HEK293 (cell line): ENCODE results near the gene PIGZ.

Experiments used
- CTCF ChIP-seq: fragments of 450-650 bp; formaldehyde crosslinking; IDR thresholded peaks from 2 replicates; pipeline ENCODE4 v1.5.1; 2016; ENCODE audit warnings: missing biosample characterization, missing genetic modification characterization
- PBX3 ChIP-seq: sonication (generic); formaldehyde crosslinking; IDR thresholded peaks from 2 replicates; pipeline ENCODE4 v1.8.1; 2022; ENCODE audit warnings: mild to moderate bottlenecking, moderate library complexity, missing genetic modification reagents
- ZNF10 ChIP-seq: fragments of 450-650 bp; formaldehyde crosslinking; IDR thresholded peaks from 2 replicates; pipeline ENCODE4 v1.5.1; 2017; ENCODE audit warnings: missing biosample characterization, missing genetic modification characterization
- ZNF184 ChIP-seq: fragments of 450-650 bp; IDR thresholded peaks from 2 replicates; pipeline ENCODE4 v1.5.1; 2018; ENCODE audit warnings: missing biosample characterization, mild to moderate bottlenecking, missing genetic modification characterization
- ZNF211 ChIP-seq: fragments of 450-650 bp; formaldehyde crosslinking; IDR thresholded peaks from 2 replicates; pipeline ENCODE4 v1.5.1; 2016; ENCODE audit warnings: low read depth, missing biosample characterization, missing genetic modification characterization
- ZNF561 ChIP-seq: fragments of 450-650 bp; IDR thresholded peaks from 2 replicates; pipeline ENCODE4 v1.5.1; 2018; ENCODE audit warnings: missing biosample characterization, missing genetic modification characterization, borderline replicate concordance
- ZNF571 ChIP-seq: fragments of 450-650 bp; formaldehyde crosslinking; IDR thresholded peaks from 2 replicates; pipeline ENCODE4 v1.5.0; 2017; ENCODE audit warnings: missing biosample characterization, missing genetic modification characterization
- ZNF658 ChIP-seq: fragments of 450-650 bp; formaldehyde crosslinking; IDR thresholded peaks from 2 replicates; pipeline ENCODE4; 2016; ENCODE audit warnings: missing biosample characterization, missing genetic modification characterization
- ZNF677 ChIP-seq: fragments of 450-650 bp; IDR thresholded peaks from 2 replicates; pipeline ENCODE4 v1.5.0; 2018; ENCODE audit warnings: missing biosample characterization, mild to moderate bottlenecking, missing genetic modification characterization, moderate library complexity
- ZSCAN18 ChIP-seq: fragments of 450-650 bp; formaldehyde crosslinking; IDR thresholded peaks from 2 replicates; pipeline ENCODE4 v1.5.1; 2016; ENCODE audit warnings: missing biosample characterization, missing genetic modification characterization

GRCh38 chr3:196989721-196990262 lies 21.2 kb upstream of the PIGZ start:
- TF ChIP-seq CTCF (tag by site-specific recombination) (no peak), ZNF184 (tag by site-specific recombination) (no peak), PBX3 (CRISPR knock-in tag) (no peak), ZNF10 (tag by site-specific recombination) (no peak), ZNF561 (tag by site-specific recombination) (no peak), ZNF571 (tag by site-specific recombination) (no peak), ZNF677 (tag by site-specific recombination) (no peak), ZNF211 (no peak), ZNF658 (tag by site-specific recombination) (no peak), ZSCAN18 (tag by site-specific recombination) (no peak)
